ENCODE measurements around the gene CHD6. TPM values are rescaled to one million over a fixed set of nuclear protein-coding genes. Genes with fewer than 3 reads are reported as not detected.

CHD6 gene
- total RNA-seq, 6 experiments from 2014 or later, result 24.7 to 28.9 (median 27.1) TPM

DNA sequence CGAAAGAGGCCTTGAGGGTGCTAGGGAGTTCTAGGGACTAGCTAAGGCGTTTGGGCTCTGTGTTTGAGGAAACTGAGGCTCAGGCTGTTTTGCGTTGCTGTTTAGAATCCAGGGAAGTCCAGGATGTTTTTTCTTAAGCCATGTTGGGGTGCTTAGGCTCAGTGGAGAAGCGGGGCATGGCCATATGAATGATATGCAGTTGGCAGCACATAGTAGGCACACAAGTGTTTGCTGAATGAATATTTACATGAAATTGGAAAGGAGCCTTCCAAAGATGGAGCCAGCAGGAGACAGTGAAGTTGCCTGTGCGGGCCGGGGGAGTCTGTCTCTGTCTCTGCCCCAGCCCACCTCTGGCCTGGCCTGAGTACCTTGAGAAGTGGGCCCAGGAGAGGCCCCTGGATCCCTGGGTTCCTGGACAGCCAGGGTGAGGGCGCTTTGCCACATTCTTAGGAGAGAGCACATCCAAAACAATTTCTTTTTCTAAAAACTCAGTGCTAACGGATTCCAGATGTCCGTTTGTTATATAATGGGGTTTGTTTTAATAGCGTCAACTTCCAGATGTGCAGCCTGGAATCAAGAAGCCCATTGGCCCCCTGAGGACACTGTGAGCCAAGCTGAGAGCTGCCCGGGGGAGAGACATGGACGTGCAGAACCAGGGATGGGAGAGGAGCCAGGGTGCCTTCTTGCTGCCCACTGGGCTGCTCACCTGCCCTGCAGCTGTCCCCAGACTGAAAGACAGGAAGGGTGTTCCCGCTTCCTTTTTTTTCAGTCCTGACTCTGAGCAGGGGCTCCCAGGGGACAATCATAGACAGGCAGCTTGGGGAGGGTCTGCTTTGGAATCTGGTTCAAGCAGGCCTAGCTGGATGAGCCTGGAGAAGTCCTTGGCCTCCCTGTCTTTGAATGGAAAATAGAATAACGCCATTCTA lies 231.4 kb downstream of the CHD6 start:
- no peaks in the 10 kb centered on the region for H3K36me3 Mint-ChIP-seq (ENCODE audit: low read depth)
- H3K27me3 Mint-ChIP-seq (ENCODE audit: insufficient read depth), result peaks cover 18% of the 10 kb centered on the region
- no peak for DNase-seq
- no peak overlapping the region for H3K27ac Mint-ChIP-seq
- TF ChIP-seq, protein P1, sequence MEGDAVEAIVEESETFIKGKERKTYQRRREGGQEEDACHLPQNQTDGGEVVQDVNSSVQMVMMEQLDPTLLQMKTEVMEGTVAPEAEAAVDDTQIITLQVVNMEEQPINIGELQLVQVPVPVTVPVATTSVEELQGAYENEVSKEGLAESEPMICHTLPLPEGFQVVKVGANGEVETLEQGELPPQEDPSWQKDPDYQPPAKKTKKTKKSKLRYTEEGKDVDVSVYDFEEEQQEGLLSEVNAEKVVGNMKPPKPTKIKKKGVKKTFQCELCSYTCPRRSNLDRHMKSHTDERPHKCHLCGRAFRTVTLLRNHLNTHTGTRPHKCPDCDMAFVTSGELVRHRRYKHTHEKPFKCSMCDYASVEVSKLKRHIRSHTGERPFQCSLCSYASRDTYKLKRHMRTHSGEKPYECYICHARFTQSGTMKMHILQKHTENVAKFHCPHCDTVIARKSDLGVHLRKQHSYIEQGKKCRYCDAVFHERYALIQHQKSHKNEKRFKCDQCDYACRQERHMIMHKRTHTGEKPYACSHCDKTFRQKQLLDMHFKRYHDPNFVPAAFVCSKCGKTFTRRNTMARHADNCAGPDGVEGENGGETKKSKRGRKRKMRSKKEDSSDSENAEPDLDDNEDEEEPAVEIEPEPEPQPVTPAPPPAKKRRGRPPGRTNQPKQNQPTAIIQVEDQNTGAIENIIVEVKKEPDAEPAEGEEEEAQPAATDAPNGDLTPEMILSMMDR (IDR thresholded peaks at IDR 0.05), result no peak
- no peaks in the 10 kb centered on the region for H3K9me3 Mint-ChIP-seq
- H3K4me1 Mint-ChIP-seq (ENCODE audit: low read depth), result peaks cover 14% of the 10 kb centered on the region
- no peak overlapping the region for H3K4me3 Mint-ChIP-seq

DNA sequence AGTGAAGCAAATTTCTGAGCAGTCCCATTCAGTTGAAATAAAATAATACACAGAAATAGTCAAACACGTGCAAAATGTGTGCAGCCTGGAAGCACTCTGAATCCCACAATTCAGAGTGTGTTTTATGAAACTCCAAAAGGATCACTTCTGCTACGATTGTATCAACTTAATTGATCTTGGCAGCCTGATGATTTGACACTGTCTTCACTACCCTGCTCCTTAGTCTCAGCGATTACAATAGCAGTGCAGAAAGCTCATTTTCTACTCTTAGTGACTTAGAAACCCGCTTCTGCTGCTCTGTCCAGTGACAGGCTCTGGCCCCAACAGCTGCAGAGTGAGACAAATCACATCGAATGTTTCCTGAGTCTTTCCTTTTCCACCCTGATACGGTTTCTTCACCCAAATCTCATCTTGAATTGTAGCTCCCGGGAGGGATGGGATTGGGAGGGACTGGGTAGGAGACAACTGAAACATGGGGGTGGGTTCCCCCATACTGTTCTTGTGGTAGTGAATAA lies 235.3 kb downstream of the CHD6 start:
- TF ChIP-seq, protein P1 (IDR thresholded peaks at IDR 0.05), result no peak
- Mint-ChIP-seq H3K36me3 (ENCODE audit: low read depth) (no peaks in the 10 kb centered on the region), H3K4me1 (ENCODE audit: low read depth) (peaks cover 10% of the 10 kb centered on the region), H3K9me3 (no peaks in the 10 kb centered on the region), H3K27ac (no peak overlapping the region), H3K27me3 (ENCODE audit: insufficient read depth) (peaks cover 25% of the 10 kb centered on the region), H3K4me3 (no peak overlapping the region)
- DNase-seq, result no peak

DNA sequence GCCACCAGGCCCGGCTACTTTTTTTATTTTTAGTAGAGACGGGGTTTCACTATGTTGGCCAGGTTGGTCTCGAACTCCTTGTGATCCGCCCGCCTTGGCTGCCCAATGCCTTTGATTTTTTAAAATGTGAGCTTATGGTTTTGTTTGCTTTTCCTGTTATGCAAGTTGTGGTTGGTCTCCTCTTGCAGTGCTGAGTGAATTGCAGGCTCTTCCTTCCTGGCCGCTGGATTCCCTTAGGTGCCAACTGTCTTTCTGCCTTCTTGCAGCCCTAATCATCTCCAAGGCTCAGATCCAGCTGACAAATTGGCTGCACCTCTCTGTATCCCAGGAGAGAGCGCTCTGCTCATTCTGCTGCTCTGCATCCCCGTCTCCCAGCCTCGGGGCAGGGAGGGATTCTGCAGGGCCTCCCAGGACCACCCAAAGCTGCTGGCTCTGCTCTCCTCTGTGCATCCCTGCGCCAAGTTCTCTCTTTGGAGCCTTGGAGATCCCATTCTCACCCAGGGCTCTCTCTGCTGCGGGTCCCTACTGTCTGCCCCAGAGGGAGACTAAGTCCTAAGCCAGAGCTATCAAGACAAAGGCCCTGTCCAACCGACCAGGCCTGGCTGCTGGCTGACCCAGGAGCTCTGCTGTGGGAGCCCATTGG lies 237.5 kb downstream of the CHD6 start:
- TF ChIP-seq, protein P1 (IDR thresholded peaks at IDR 0.05), result no peak
- DNase-seq, result no peak
- no peak overlapping the region for H3K4me3 Mint-ChIP-seq
- no peaks in the 10 kb centered on the region for H3K36me3 Mint-ChIP-seq (ENCODE audit: low read depth)
- no peak overlapping the region for H3K27ac Mint-ChIP-seq
- H3K4me1 Mint-ChIP-seq (ENCODE audit: low read depth), result no peaks in the 10 kb centered on the region; the same call in 1 of the 2 replicates
- peaks cover 37% of the 10 kb centered on the region for H3K27me3 Mint-ChIP-seq (ENCODE audit: insufficient read depth)
- no peaks in the 10 kb centered on the region for H3K9me3 Mint-ChIP-seq

DNA sequence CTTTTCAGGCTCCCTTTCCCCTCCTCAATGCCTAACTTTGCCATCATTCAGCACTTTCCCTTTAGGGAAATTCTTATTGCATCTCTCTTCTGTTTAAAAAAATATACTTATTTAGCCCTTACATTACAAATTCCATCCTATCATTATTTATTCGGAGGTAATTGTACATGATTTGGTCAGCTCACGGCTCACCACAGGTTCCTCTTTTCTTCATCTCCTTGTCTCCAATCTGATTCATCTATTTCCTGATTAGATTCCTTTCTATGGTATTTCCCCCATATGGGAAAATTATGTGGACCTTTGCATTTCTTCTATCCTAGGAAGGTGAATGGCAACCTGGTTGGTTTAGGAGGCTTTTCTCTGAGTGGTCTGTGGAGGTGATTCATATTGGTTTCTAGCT lies 238.6 kb downstream of the CHD6 start:
- TF ChIP-seq, protein P1 (IDR thresholded peaks at IDR 0.05), result no peak
- H3K36me3 Mint-ChIP-seq (ENCODE audit: low read depth), result no peaks in the 10 kb centered on the region
- no peak overlapping the region for H3K4me3 Mint-ChIP-seq
- no peak for DNase-seq
- no peak overlapping the region for H3K27ac Mint-ChIP-seq
- H3K4me1 Mint-ChIP-seq (ENCODE audit: low read depth), result no peaks in the 10 kb centered on the region; the same call in 1 of the 2 replicates
- H3K27me3 Mint-ChIP-seq (ENCODE audit: insufficient read depth), result peaks cover 40% of the 10 kb centered on the region
- H3K9me3 Mint-ChIP-seq, result no peaks in the 10 kb centered on the region

DNA sequence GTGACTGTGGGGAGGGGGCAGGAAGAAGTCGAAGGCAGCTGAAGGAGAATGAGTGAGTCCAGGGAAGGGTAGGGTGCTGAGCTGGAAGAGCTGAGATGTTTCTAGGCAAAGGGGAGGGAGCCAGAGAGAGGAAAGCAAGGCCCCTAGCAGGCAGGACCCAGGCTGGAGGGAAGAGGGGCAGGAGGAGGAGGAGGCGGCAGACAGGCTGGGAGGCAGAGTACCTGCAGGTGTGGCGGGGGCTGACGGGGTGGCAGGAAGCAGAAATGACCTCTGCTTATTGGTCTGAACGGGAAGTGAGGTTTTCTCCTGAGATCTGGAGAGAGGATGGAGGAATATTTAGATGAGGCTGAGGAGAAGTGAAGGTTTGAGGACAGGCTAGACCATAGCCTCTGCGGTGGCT lies 240.9 kb downstream of the CHD6 start:
- Mint-ChIP-seq H3K9me3 (peaks cover 4% of the 10 kb centered on the region; the same call in 1 of the 2 replicates), H3K4me1 (ENCODE audit: low read depth) (no peaks in the 10 kb centered on the region; the same call in 1 of the 2 replicates), H3K4me3 (no peak overlapping the region), H3K36me3 (ENCODE audit: low read depth) (no peaks in the 10 kb centered on the region), H3K27me3 (ENCODE audit: insufficient read depth) (peaks cover 45% of the 10 kb centered on the region), H3K27ac (no peak overlapping the region)
- DNase-seq, result no peak
- TF ChIP-seq, protein P1 (IDR thresholded peaks at IDR 0.05), result no peak

Measured in HFFc6 (cell line).